ENCODE measurements around the gene GLB1L2. TPM values are rescaled to one million over a fixed set of nuclear protein-coding genes. Genes with fewer than 3 reads are reported as not detected.

GLB1L2 gene
- total and polyA plus RNA-seq, 2 of the 4 experiments (the other 2 are of a cell fraction) = under 0.01 to 0.26 TPM

DNA sequence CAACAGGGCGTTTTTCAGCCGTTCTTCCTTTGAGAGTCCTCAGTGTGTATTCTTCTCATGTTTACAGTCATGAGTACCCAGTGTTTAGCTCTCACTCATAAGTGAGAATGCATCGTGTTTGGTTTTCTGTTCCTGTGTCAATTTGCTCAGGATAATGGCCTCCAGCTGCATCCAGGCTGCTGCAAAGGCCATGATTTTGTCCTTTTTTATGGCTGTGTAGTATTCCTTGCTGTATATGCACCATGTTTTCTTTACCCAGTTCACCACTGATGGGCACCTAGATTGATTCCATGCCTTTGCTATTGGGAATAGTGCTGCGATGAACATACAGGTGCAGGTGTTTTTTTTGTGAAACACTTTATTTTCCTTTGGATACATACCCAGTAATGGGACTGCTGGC, 56.8 kb downstream of the GLB1L2 start:
- no peak overlapping the region for H2AK9ac ChIP-seq (replicated peaks; ENCODE audit: low read depth, low read length, poor library complexity)
- H3K79me1 ChIP-seq (ENCODE audit: low read depth in 1 of 2, low read length in 2 of 2) = no peaks in the 10 kb centered on the region
- peaks cover 42% of the 10 kb centered on the region for H3K9me3 ChIP-seq (ENCODE audit: control insufficient read depth, insufficient read depth, low read length)
- BruUV-seq (replicated peaks) = no TSS peak
- ATAC-seq (ENCODE audit: low read depth) (no peak), DNase-seq (no peak)
- no peak overlapping the region for H3K27ac ChIP-seq (ENCODE audit: insufficient read depth, low read length)
- no peak overlapping the region for H3K23ac ChIP-seq (ENCODE audit: low read depth, low read length)
- no CpG with 5 or more reads among the region's 4 CpGs for WGBS, 2 experiments (ENCODE audit: extremely low coverage in 2 of 2, insufficient read length in 1 of 2)
- H3K4me2 ChIP-seq (ENCODE audit: low read depth, low read length) = no peak overlapping the region
- no peak overlapping the region for H3K14ac ChIP-seq (replicated peaks; ENCODE audit: low read depth, low read length)
- CTCF ChIA-PET = no interaction called here
- no peak overlapping the region for H2BK20ac ChIP-seq (ENCODE audit: low read depth, low read length)
- H4K20me1 ChIP-seq (ENCODE audit: insufficient read depth, low read length) = no peaks in the 10 kb centered on the region
- POLR2A ChIA-PET (ENCODE audit: unreplicated experiment) = no interaction called here
- dilution Hi-C loops (cut with HindIII; ENCODE audit: low sequenced_read_pairs, unreplicated experiment) = no loop called here
- H2BK120ac ChIP-seq (ENCODE audit: low read depth, low read length) = no peak overlapping the region
- H2BK15ac ChIP-seq (ENCODE audit: low read depth, low read length) = no peak overlapping the region
- no peaks in the 10 kb centered on the region for H3K36me3 ChIP-seq (ENCODE audit: control insufficient read depth, insufficient read depth, low read length)
- TF ChIP-seq MAFK (IDR thresholded peaks at IDR 0.05; ENCODE audit: low read depth, low read length) (no peak), SMC3 (IDR thresholded peaks at IDR 0.05; ENCODE audit: low read depth, low read length) (no peak), CHD1 (IDR thresholded peaks at IDR 0.05; ENCODE audit: low read depth, low read length) (no peak), MXI1 (IDR thresholded peaks at IDR 0.05; ENCODE audit: borderline replicate concordance, low read depth, low read length) (no peak), POLR2A (IDR thresholded peaks at IDR 0.05; ENCODE audit: low read depth, low read length) (no peak), CTCF (conservative IDR thresholded peaks at IDR 0.05; ENCODE audit: low read depth, low read length) (no peak), FOS (IDR thresholded peaks at IDR 0.05; ENCODE audit: low read depth, low read length) (no peak), RAD21 (IDR thresholded peaks at IDR 0.05; ENCODE audit: low read length) (no peak), BHLHE40 (IDR thresholded peaks at IDR 0.05; ENCODE audit: low read depth, low read length) (no peak), RFX5 (IDR thresholded peaks at IDR 0.05; ENCODE audit: low read depth, low read length) (no peak), RCOR1 (IDR thresholded peaks at IDR 0.05; ENCODE audit: insufficient replicate concordance, low read length) (no peak), NFE2L2 (IDR thresholded peaks at IDR 0.05; ENCODE audit: low read depth, low read length) (no peak), MAZ (IDR thresholded peaks at IDR 0.05; ENCODE audit: borderline replicate concordance, low read depth, low read length) (no peak), CEBPB (IDR thresholded peaks at IDR 0.05; ENCODE audit: low read depth, low read length) (no peak)
- TF ChIP-seq, protein P1, sequence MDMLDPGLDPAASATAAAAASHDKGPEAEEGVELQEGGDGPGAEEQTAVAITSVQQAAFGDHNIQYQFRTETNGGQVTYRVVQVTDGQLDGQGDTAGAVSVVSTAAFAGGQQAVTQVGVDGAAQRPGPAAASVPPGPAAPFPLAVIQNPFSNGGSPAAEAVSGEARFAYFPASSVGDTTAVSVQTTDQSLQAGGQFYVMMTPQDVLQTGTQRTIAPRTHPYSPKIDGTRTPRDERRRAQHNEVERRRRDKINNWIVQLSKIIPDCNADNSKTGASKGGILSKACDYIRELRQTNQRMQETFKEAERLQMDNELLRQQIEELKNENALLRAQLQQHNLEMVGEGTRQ (IDR thresholded peaks at IDR 0.05; ENCODE audit: low read depth, low read length) = no peak
- TF ChIP-seq, protein P2, sequence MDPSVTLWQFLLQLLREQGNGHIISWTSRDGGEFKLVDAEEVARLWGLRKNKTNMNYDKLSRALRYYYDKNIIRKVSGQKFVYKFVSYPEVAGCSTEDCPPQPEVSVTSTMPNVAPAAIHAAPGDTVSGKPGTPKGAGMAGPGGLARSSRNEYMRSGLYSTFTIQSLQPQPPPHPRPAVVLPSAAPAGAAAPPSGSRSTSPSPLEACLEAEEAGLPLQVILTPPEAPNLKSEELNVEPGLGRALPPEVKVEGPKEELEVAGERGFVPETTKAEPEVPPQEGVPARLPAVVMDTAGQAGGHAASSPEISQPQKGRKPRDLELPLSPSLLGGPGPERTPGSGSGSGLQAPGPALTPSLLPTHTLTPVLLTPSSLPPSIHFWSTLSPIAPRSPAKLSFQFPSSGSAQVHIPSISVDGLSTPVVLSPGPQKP (IDR thresholded peaks at IDR 0.05; ENCODE audit: borderline replicate concordance, low read depth, low read length) = no peak
- no peak overlapping the region for H4K8ac ChIP-seq (ENCODE audit: low read depth in 2 of 2, low read length in 2 of 2)
- in situ Hi-C loops (cut with MboI; ENCODE audit: low sequenced_read_pairs) = no loop called here
- no peak overlapping the region for H4K5ac ChIP-seq (ENCODE audit: low read depth, low read length)
- H3K27me3 ChIP-seq (ENCODE audit: control insufficient read depth, insufficient read depth, low read length) = no peaks in the 10 kb centered on the region
- H3K4me3 ChIP-seq (ENCODE audit: insufficient read depth, low read depth, low read length) = no peak overlapping the region
- H2BK5ac ChIP-seq (ENCODE audit: low read depth, low read length, poor library complexity, severe bottlenecking) = no peak overlapping the region
- H3K4ac ChIP-seq (ENCODE audit: low read depth, low read length) = no peak overlapping the region
- no peak overlapping the region for H2AK5ac ChIP-seq (ENCODE audit: low read depth, low read length)
- no peaks in the 10 kb centered on the region for H3K9me1 ChIP-seq (ENCODE audit: insufficient read depth, low read length)
- H4K91ac ChIP-seq (ENCODE audit: insufficient read depth, low read depth, low read length) = no peak overlapping the region
- no peak overlapping the region for H3K18ac ChIP-seq (ENCODE audit: low read depth, low read length)
- H3K4me1 ChIP-seq (ENCODE audit: control insufficient read depth, insufficient read depth, low read length) = no peaks in the 10 kb centered on the region
- no peak overlapping the region for H3K9ac ChIP-seq (ENCODE audit: low read depth, low read length)
- no peak overlapping the region for H2AFZ ChIP-seq (replicated peaks; ENCODE audit: low read length, poor library complexity)
- intact Hi-C loops (cut with micrococcal nuclease) = no loop called here
- no peak overlapping the region for H3K56ac ChIP-seq (ENCODE audit: extremely low read depth, insufficient read depth, low read length)
